H1 (cell line): ENCODE results near the gene MRFAP1. TPM values are rescaled to one million over a fixed set of nuclear protein-coding genes. Genes with fewer than 3 reads are reported as not detected.

Experiments used
- CTCF ChIA-PET: fragments of 300-600 bp; sonication (Branson Sonifier 250); formaldehyde crosslinking; loops from one replicate; lab custom pipeline; 2021; ENCODE audit not compliant: partially characterized antibody; lab: Charles Lee
- POLR2A ChIA-PET: fragments of 300-600 bp; sonication (Branson Sonifier 250); formaldehyde crosslinking; loops from one replicate; lab custom pipeline; 2021; ENCODE audit warnings: inconsistent platforms; ENCODE audit not compliant: partially characterized antibody; lab: Charles Lee
- DNase-seq, 2 experiments: peaks; one replicate each; pipeline versions ENCODE4 v3.0.0 to v3.0.0-alpha.2; 2010 to 2022; ENCODE audit warnings: low spot score in 2 of 2, low read depth in 1 of 2, mixed read lengths in 1 of 2
- FAIRE-seq: peaks from 2 replicates; lab custom pipeline; 2011; peaks lifted over from hg19 to GRCh38; lab: Jason Lieb, UNC
- H2AFZ ChIP-seq: 2 replicates; pipeline ENCODE4 v1.8.1; 2012; ENCODE audit warnings: low read length, inconsistent platforms
- H2AK5ac ChIP-seq: 2 replicates; pipeline ENCODE4 v1.6.1; 2013; ENCODE audit warnings: low read depth, low read length
- H2BK120ac ChIP-seq: replicated peaks from 2 replicates; pipeline ENCODE3; 2013; ENCODE audit warnings: low read depth, low read length, inconsistent platforms
- H2BK12ac ChIP-seq: 2 replicates; pipeline ENCODE4 v1.6.1; 2013; ENCODE audit warnings: low read depth, low read length
- H2BK15ac ChIP-seq: 2 replicates; pipeline ENCODE4 v1.6.1; 2013; ENCODE audit warnings: low read length
- H2BK20ac ChIP-seq: 2 replicates; pipeline ENCODE4 v1.6.1; 2013; ENCODE audit warnings: low read length
- H2BK5ac ChIP-seq: 2 replicates; pipeline ENCODE4 v1.6.1; 2013; ENCODE audit warnings: low read depth, low read length
- H3K14ac ChIP-seq: 2 replicates; pipeline ENCODE4 v1.6.1; 2013; ENCODE audit warnings: inconsistent platforms; ENCODE audit not compliant: insufficient read length
- H3K18ac ChIP-seq: 2 replicates; pipeline ENCODE4 v1.6.1; 2013; ENCODE audit warnings: low read length; ENCODE audit errors: extremely low read depth
- H3K23ac ChIP-seq: 2 replicates; pipeline ENCODE4 v1.6.1; 2013; ENCODE audit warnings: inconsistent platforms; ENCODE audit not compliant: insufficient read length
- H3K23me2 ChIP-seq: 2 replicates; pipeline ENCODE4 v1.6.1; 2013; ENCODE audit warnings: low read depth, low read length
- H3K27ac ChIP-seq: 2 replicates; pipeline ENCODE4 v1.6.1; 2011; ENCODE audit warnings: low read depth, low read length, inconsistent platforms
- H3K27me3 ChIP-seq, 4 experiments: replicated peaks in 1 of 4; 1 replicate in 1 of 4; 2 replicates in 3 of 4; pipeline versions ENCODE4 v1.6.1 to v1.8.1; 2011 to 2013; ENCODE audit warnings: low read length in 3 of 4, mild to moderate bottlenecking in 3 of 4, inconsistent platforms in 2 of 4, mixed read lengths in 2 of 4, moderate library complexity in 1 of 4; ENCODE audit not compliant: control insufficient read depth in 3 of 4, insufficient read depth in 3 of 4; ENCODE audit errors: extremely low read depth in 1 of 4
- H3K36me3 ChIP-seq, 4 experiments: 2 replicates each; pipeline versions ENCODE4 v1.6.1 to v1.8.1; 2011 to 2013; ENCODE audit warnings: mild to moderate bottlenecking in 4 of 4, low read length in 3 of 4, moderate library complexity in 2 of 4, control low read depth in 1 of 4, inconsistent platforms in 1 of 4; ENCODE audit not compliant: insufficient read depth in 4 of 4, control insufficient read depth in 2 of 4
- H3K4ac ChIP-seq: replicated peaks from 2 replicates; pipeline ENCODE3; 2013; ENCODE audit warnings: low read length, low read depth, mixed read lengths, inconsistent platforms; ENCODE audit not compliant: insufficient read length
- H3K4me1 ChIP-seq, 4 experiments: replicated peaks in 1 of 4; 1 replicate in 1 of 4; 2 replicates in 3 of 4; pipeline versions ENCODE4 v1.6.1 to v1.8.1; 2011 to 2013; ENCODE audit warnings: low read length in 3 of 4, inconsistent platforms in 2 of 4, mixed read lengths in 1 of 4; ENCODE audit not compliant: insufficient read depth in 4 of 4, control insufficient read depth in 3 of 4
- H3K4me2 ChIP-seq, 2 experiments: 2 replicates each; pipeline versions ENCODE4 v1.6.1 to v1.8.1; 2011 to 2013; ENCODE audit warnings: low read depth in 2 of 2, low read length in 2 of 2, control low read depth in 1 of 2, inconsistent platforms in 1 of 2, mild to moderate bottlenecking in 1 of 2; ENCODE audit not compliant: insufficient read depth in 1 of 2
- H3K4me3 ChIP-seq, 4 experiments: fragments of 200-600, 300-600 bp in 1 of 4; sonication (generic), shearing (Covaris generic), sonication (Bioruptor Twin) in 1 of 4; 2 replicates each; pipeline versions ENCODE4 v1.5.1 to v1.8.1; 2011 to 2016; ENCODE audit warnings: low read length in 4 of 4, low read depth in 3 of 4, control low read depth in 2 of 4, inconsistent platforms in 2 of 4, mild to moderate bottlenecking in 2 of 4, mixed read lengths in 1 of 4, moderate library complexity in 1 of 4; ENCODE audit not compliant: insufficient read depth in 2 of 4; ENCODE audit errors: extremely low read depth in 1 of 4
- H3K56ac ChIP-seq: replicated peaks from 2 replicates; pipeline ENCODE3; 2013; ENCODE audit warnings: low read depth, mild to moderate bottlenecking, mixed read lengths, low read length, inconsistent platforms; ENCODE audit not compliant: insufficient read length
- H3K79me1 ChIP-seq: 2 replicates; pipeline ENCODE4 v1.6.1; 2013; ENCODE audit warnings: low read depth, low read length, control low read depth
- H3K79me2 ChIP-seq, 2 experiments: 2 replicates each; pipeline versions ENCODE4 v1.6.1 to v1.8.1; 2012 to 2013; ENCODE audit warnings: low read length in 2 of 2, mild to moderate bottlenecking in 2 of 2, inconsistent platforms in 1 of 2; ENCODE audit not compliant: insufficient read depth in 2 of 2, control insufficient read depth in 1 of 2
- H3K9ac ChIP-seq, 4 experiments: replicated peaks in 1 of 4; 1 replicate in 1 of 4; 2 replicates in 3 of 4; pipeline versions ENCODE4 v1.6.1 to v1.8.1; 2011 to 2013; ENCODE audit warnings: low read depth in 3 of 4, low read length in 3 of 4, control low read depth in 2 of 4, mild to moderate bottlenecking in 2 of 4, moderate library complexity in 2 of 4, inconsistent platforms in 1 of 4; ENCODE audit errors: extremely low read depth in 1 of 4
- H3K9me3 ChIP-seq, 2 experiments: 2 replicates each; pipeline versions ENCODE4 v1.6.1 to v1.8.1; 2012 to 2013; ENCODE audit warnings: mild to moderate bottlenecking in 2 of 2, moderate library complexity in 2 of 2, control low read depth in 1 of 2, inconsistent platforms in 1 of 2, low read depth in 1 of 2, low read length in 1 of 2, mixed read lengths in 1 of 2; ENCODE audit not compliant: insufficient read depth in 2 of 2
- H4K20me1 ChIP-seq, 2 experiments: replicated peaks in 1 of 2; 2 replicates each; pipeline versions ENCODE3 to v1.8.1; 2011 to 2013; ENCODE audit warnings: inconsistent platforms in 2 of 2, low read length in 2 of 2, mild to moderate bottlenecking in 1 of 2; ENCODE audit not compliant: insufficient read depth in 2 of 2, control insufficient read depth in 1 of 2
- H4K5ac ChIP-seq: 2 replicates; pipeline ENCODE4 v1.6.1; 2013; ENCODE audit warnings: low read length, low read depth, mixed read lengths, inconsistent platforms; ENCODE audit not compliant: insufficient read length
- H4K8ac ChIP-seq: 2 replicates; pipeline ENCODE4 v1.8.0; 2013; ENCODE audit warnings: mild to moderate bottlenecking, moderate library complexity, low read length, inconsistent platforms; ENCODE audit not compliant: insufficient read depth; ENCODE audit errors: extremely low read depth
- H4K91ac ChIP-seq: replicated peaks from 2 replicates; pipeline ENCODE3; 2013; ENCODE audit warnings: low read length, mixed read lengths, inconsistent platforms; ENCODE audit not compliant: insufficient read length
- BCL11A ChIP-seq, 2 experiments: IDR thresholded peaks; one replicate each; pipeline ENCODE4 v1.6.1; 2011; ENCODE audit warnings: low read depth in 2 of 2, low read length in 2 of 2, mild to moderate bottlenecking in 2 of 2
- CBX5 ChIP-seq: fragments of 300-800, 300-1000 bp; sonication (generic); IDR thresholded peaks from 2 replicates; pipeline ENCODE4 v1.7.1; 2016; ENCODE audit warnings: antibody characterized with exemption, low read length, low read depth
- CHD2 ChIP-seq: IDR thresholded peaks from 2 replicates; pipeline ENCODE4 v1.6.1; 2012; ENCODE audit warnings: low read length, improper control_type of control experiment
- CREB1 ChIP-seq: IDR thresholded peaks from 2 replicates; pipeline ENCODE4 v1.6.1; 2012; ENCODE audit warnings: inconsistent platforms
- CTCF ChIP-seq, 3 experiments: IDR thresholded peaks; 1 replicate in 2 of 3; 2 replicates in 1 of 3; pipeline versions ENCODE4 v1.5.1 to v1.6.1; 2011; ENCODE audit warnings: low read length in 3 of 3, mild to moderate bottlenecking in 3 of 3, inconsistent platforms in 2 of 3, low read depth in 1 of 3, moderate library complexity in 1 of 3; ENCODE audit not compliant: insufficient read depth in 1 of 3; ENCODE audit errors: control extremely low read depth in 1 of 3
- GTF2F1 ChIP-seq: IDR thresholded peaks from 2 replicates; pipeline ENCODE4 v1.6.1; 2012; ENCODE audit warnings: low read depth, low read length, improper control_type of control experiment, borderline replicate concordance
- JUN ChIP-seq: IDR thresholded peaks from 2 replicates; pipeline ENCODE4 v1.6.1; 2011; ENCODE audit warnings: low read depth, mild to moderate bottlenecking, improper control_type of control experiment, low read length
- RBBP5 ChIP-seq: IDR thresholded peaks from 2 replicates; pipeline ENCODE4 v1.7.1; 2012; ENCODE audit warnings: low read depth, mild to moderate bottlenecking, inconsistent platforms, low read length, moderate library complexity, borderline replicate concordance
- RFX5 ChIP-seq: IDR thresholded peaks from 2 replicates; pipeline ENCODE4 v1.6.1; 2011; ENCODE audit warnings: low read depth, low read length, improper control_type of control experiment, borderline replicate concordance
- SP1 ChIP-seq: IDR thresholded peaks from 2 replicates; pipeline ENCODE4 v1.6.1; 2011; ENCODE audit warnings: low read depth, low read length
- SP2 ChIP-seq: IDR thresholded peaks from 2 replicates; pipeline ENCODE4 v1.6.1; 2012; ENCODE audit warnings: mild to moderate bottlenecking, low read length, inconsistent platforms
- WGBS, 2 experiments: shearing (Covaris generic) in 1 of 2; methylation state at CpG; one replicate each; pipeline versions ENCODE4 v1.1.6 to v1.1.7; 2013 to 2015; ENCODE audit warnings: low lambda C conversion rate in 2 of 2, mixed read lengths in 2 of 2, inconsistent platforms in 1 of 2, low coverage in 1 of 2, missing lambda C conversion rate in 1 of 2; ENCODE audit not compliant: insufficient replicate concordance in 2 of 2, insufficient coverage in 1 of 2, insufficient read length in 1 of 2; ENCODE audit errors: extremely low coverage in 1 of 2, missing lambda C conversion rate in 1 of 2; 5-methylcytosine and 5-hydroxymethylcytosine counted together
- polyA plus RNA-seq, 7 experiments: library from polyadenylated mRNA; depleted of rRNA in 3 of 7; stranded (reverse) in 5 of 7; unstranded in 2 of 7; fragments of >200 nt in 5 of 7; fragments of 200-250 nt in 2 of 7; gene quantifications; 1 replicate in 5 of 7; 2 replicates in 1 of 7; 4 replicates in 1 of 7; pipeline versions ENCODE4 v1.2.1 to v1.2.3, GENCODE V29; 2011 to 2013; ENCODE audit warnings: missing spikeins in 2 of 7, mixed read lengths in 2 of 7
- total RNA-seq: library from RNA; stranded (reverse); fragmentation: NEBNext Ultra II Directional; extraction: Animal tissue kit (Norgen Biotek cat#: 25700); gene quantifications from 2 replicates; pipeline ENCODE4 v1.2.1, GENCODE V29; 2021

The MRFAP1 gene
- total and polyA plus RNA-seq, 2 of the 8 experiments (the other 6 are each of a cell fraction or from before 2014, with no cell fraction given) = 108 to 307 TPM

GRCh38 chr4:6672131-6672530 lies 31.6 kb downstream of the MRFAP1 start:
- Histone ChIP-seq H4K5ac (no peak overlapping the region), H2BK15ac (no peak overlapping the region), H3K9ac (no peak overlapping the region), H4K91ac (no peak overlapping the region), H3K4me2 (no peak overlapping the region), H2BK5ac (no peak overlapping the region), H2AK5ac (no peak overlapping the region), H3K27ac (no peak overlapping the region), H2BK120ac (no peak overlapping the region), H3K18ac (no peak overlapping the region), H4K8ac (no peak overlapping the region), H3K4me3 (no peak overlapping the region), H3K36me3 (peaks cover 8 to 15% (median 11%) of the 10 kb centered on the region in 4 experiments; a peak in 6 of 8 replicates), H3K23ac (no peak overlapping the region), H3K4me1 (peaks cover 3 to 9% (median 6%) of the 10 kb centered on the region in 4 experiments; a peak in 4 of 7 replicates), H3K4ac (no peak overlapping the region), H2AFZ (no peak overlapping the region), H3K79me1 (peaks cover 11% of the 10 kb centered on the region), H3K27me3 (no peaks in the 10 kb centered on the region; a peak in 2 of 7 replicates), H3K9me3 (peaks cover 0 to 6% of the 10 kb centered on the region in 2 experiments; a peak in 1 of 4 replicates), H4K20me1 (peaks cover 13 to 20% of the 10 kb centered on the region in 2 experiments), H2BK12ac (no peak overlapping the region), H3K14ac (no peak overlapping the region), H3K23me2 (peaks cover 10% of the 10 kb centered on the region), H2BK20ac (no peak overlapping the region), H3K79me2 (peaks cover 0 to 27% of the 10 kb centered on the region in 2 experiments; a peak in 3 of 4 replicates), H3K56ac (no peak overlapping the region)
- CTCF ChIA-PET = interaction anchor here (1.1 to 3.9 kb wide), 3 partner anchors 9 to 18 kb away, joined by 3 to 29 read pairs (median 12); no protein-coding TSS in a partner anchor
- POLR2A ChIA-PET = interaction anchor here (0.6 to 4.0 kb wide), 4 partner anchors 9 to 202 kb away, joined by 3 to 36 read pairs (median 18); partner anchors contain the start of gene MRFAP1
- FAIRE-seq (no peak), DNase-seq (no peak)
- 96% methylated on average over 19 of the region's 19 CpGs; no CpG with 5 or more reads in 1 of the 2 experiments for WGBS, 2 experiments
- TF ChIP-seq SP1 (no peak), CTCF (IDR thresholded peaks at IDR 0.05; ENCODE audit: control extremely low read depth in 1 of 3, insufficient read depth in 1 of 3, low read depth in 1 of 3, low read length in 3 of 3) (no peak), BCL11A (IDR thresholded peaks at IDR 0.05; ENCODE audit: low read depth in 2 of 2, low read length in 2 of 2) (no peak), GTF2F1 (no peak), RFX5 (no peak), CBX5 (no peak), JUN (no peak), CHD2 (no peak), RBBP5 (no peak), CREB1 (no peak), SP2 (no peak)
